ENCODE measurements around the gene CLHC1.
"Not testable (repeated sequence)": the region's sequence is repeated elsewhere in the genome, so short reads cannot be mapped to it uniquely, and the experiment has no call there.

- not testable (repeated sequence) for TF ChIP-seq CTCF (conservative IDR thresholded peaks at IDR 0.05 in 1 of 2, IDR thresholded peaks at IDR 0.05 in 1 of 2; ENCODE audit: extremely low read depth in 1 of 2, insufficient read depth in 1 of 2, low read depth in 1 of 2, low read length in 2 of 2); EZH2 (IDR thresholded peaks at IDR 0.05; ENCODE audit: borderline replicate concordance, low read length)
Measured at GRCh38 chr2:55241582-55241981, 9.5 kb upstream of the CLHC1 start.
